Measurements from ENCODE around the gene SNED1.

The SNED1 gene

DNA sequence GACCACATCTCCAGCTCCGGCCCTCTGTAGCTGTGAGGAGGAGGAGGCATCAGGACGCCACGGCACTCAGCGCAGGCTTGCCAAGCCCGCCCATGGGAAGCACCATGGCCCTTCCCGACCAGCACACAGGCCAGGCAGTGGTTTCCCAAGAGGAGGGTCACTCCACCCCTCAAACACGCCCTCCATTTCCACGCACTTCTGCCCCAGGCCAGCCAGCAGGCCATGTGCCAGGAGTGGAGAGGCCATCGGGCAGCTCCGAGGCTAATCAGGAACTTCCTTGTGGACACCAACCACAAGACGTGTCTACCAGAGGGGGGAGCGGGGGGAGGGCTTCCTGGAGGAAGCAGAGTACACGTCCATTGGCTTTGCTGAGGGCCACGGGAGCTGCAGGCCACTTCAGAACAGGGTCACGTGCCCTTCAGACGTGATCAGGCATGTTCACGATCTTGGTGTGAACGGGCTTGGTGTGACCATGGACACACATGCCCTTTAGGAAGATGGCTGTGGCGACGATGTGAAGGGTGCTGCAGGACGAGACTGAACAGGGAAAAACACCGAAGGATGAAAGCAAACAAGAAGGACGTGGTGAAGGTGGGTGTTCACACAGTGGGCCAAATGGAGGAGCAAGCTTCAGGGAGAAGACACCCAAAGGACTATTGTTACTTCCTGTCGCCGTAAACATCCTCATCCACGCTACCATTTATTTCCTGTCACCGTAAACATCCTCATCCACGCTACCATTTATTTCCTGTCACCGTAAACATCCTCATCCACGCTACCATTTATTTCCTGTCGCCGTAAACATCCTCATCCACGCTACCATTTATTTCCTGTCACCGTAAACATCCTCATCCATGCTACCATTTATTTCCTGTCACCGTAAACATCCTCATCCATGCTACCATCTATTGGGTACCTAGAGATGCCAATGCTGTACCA lies 110.1 kb downstream of the SNED1 start:
- no peak for DNase-seq (ENCODE audit: low read depth in 3 of 3)

DNA sequence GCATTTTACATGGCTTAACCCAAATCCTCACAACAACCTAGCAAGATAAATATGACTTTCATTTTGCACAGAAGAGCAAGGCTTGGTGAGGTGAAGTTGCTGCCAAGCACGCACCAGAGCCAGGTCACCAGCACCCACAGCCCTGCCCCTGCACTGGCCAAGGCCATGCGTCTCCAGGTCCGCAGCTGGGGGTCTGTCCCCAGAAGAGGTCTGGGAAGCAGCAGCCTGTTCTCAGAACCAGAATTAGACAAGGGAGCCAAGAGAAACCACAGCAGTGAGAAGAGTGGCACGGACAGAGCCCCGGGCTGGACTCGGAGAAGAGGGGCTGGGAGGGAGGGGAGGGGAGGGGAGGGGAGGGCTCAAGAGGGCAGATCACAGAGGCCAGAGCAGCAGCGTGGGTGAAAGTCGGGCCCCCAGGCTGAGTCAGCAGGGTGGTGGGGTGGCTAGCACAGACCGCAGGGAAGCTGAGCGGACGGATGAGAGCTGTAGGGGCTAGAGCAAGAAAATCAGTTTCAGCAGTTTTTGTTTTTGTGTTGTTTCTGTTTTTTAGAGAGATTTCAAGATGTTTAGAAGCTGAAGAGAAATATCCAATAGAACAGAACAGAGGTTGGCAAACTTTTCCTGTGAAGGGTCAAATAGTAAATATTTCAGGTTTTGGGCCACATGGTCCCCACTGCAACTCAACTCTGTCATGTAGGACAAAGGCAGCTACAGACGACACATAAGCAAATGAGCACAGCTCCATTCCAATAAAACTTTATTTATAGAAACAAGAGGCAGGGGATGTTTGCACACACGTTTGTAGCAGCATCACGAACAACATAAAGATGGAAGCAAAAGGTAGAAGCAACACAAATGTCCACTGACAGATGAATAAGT lies 111.0 kb downstream of the SNED1 start:
- no peak for DNase-seq (ENCODE audit: low read depth in 3 of 3)

DNA sequence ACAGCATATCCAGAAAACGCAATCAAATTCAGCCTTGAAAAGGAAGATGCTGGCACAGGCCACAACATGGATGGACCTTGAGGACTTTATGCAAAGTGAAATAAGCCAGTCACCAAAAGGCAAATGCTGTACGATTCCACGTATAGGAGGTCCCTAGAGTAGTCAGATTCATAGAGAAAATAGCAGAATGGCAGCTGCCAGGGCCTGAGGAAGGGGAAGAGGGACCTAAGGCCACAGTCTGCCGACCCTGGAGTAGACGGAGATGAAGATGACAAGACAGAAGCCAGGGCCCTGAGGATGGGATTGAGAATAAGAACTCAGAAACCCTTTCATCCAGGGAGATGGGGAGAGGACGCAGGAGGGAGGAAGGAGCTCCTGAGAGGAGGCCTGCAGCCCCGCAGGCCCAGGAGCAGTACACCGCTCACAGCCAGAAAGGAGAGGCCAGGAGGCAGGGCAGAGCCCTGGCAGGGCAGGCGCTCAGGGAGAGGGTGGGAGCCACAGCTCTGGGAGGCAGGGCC lies 111.7 kb downstream of the SNED1 start:
- no peak for DNase-seq (ENCODE audit: low read depth in 3 of 3)

DNA sequence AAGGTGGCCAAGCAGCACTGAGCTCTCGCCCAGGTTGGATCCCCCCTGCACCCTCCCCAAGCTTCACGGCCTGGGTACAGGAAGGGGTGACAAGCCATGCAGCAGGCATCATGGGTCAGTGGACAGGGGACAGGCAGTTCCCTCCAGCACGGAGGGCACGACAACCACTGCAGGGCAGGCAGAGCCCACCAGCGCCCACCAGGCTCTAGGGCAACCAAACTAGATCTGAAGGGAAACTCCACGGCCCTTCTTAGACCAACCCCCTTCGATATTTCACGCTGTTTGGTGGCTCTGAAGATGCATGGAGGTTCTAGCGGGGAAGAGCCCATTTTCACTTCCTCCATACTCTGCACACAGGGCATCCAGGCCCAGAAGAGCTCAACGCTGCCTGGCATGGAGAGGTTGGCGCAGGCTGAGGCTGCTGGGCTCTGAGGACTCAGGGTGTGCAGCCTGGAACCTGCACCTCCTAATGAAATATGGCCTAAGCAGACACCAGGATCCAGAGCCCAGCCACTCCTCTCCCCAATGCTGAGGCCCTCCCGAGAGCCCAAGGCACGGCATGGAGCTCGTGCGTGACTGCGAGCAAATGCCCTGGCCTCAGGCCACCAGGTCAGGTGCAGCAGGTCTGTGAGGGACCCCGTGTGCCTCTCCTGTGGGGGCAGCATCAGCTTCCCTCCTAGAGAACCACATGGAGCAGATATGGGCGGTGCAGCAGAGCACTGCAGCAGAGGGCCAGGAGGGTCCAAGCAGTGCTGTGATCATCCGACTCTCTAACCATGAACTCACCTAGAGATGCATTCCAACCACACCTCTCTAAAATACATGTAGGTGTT lies 112.4 kb downstream of the SNED1 start:
- DNase-seq (ENCODE audit: low read depth in 3 of 3): no peak

DNA sequence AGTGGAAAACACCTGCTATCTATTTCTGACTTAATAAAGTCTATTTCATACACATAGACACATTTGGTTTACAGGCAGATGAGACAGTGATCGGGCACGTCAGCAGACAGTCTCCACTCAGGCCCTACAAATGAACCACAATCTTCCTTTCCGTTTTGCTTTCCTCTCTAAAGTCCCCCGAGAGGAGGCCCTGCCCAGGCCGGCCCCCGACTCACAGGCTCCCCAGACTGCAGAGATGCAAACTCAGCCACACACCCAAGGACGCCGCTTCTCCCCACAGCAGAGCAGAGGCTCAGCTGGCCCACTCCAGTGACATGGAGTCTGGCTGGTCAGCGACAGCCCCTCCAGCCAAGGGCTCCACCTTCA lies 113.0 kb downstream of the SNED1 start:
- no peak for DNase-seq (ENCODE audit: low read depth in 3 of 3)

DNA sequence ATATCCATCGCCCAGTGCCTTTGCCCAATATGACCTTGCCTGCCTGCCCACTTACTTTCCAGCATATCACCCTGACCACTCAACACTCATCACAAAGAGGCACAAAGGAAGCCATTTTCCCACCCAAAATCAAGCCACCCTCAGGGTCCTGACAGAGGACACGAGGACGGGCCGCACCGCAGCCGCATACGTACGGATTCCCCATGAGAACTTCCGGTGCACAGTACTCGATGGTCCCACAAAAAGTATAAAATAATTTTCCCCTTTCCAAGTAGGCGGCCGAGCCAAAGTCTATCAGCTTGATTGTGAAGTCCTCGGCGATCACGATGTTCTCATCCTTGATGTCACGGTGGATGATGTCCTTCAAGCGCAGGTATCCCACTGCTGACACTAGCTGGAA lies 113.6 kb downstream of the SNED1 start:
- DNase-seq (ENCODE audit: low read depth in 3 of 3): no peak

DNA sequence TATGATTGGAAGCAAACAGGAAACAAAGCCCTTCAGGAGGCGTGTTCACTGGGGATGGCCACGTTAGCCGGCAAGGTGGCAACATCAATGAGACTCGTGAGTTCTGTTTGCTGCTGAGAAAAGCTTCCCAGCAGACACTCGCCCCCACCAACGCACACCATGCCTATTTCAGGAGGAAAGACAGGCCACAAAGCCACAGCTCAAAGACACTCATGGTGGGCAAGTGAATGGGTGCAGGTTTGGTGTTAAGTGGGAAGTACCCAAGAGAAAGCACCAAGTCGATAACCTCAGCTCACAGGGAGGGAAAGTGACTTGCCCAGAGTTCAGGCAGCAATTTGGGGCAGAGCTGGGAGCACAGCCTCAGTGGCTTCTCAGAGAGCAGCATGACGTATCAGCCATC lies 114.2 kb downstream of the SNED1 start:
- DNase-seq (ENCODE audit: low read depth in 3 of 3): no peak

DNA sequence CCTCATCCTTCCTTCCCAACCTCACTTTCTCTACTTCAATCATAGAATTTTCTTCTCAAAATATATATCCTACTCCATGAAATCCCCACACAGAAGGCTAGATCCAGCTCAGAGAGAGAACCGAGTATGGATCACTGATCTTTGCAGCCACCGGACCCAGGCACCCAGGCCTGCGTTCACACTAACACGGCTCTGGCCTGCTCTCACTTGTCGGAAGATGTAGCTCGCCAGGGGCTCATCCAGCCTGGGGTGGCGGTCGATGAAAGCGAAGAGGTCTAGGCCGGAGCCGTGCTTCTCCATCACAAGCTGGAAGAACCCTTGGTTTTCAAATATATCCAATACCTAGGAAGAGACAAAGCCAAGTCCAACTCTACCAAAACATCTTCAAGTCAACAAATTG lies 116.4 kb downstream of the SNED1 start:
- DNase-seq (ENCODE audit: low read depth in 3 of 3): no peak

DNA sequence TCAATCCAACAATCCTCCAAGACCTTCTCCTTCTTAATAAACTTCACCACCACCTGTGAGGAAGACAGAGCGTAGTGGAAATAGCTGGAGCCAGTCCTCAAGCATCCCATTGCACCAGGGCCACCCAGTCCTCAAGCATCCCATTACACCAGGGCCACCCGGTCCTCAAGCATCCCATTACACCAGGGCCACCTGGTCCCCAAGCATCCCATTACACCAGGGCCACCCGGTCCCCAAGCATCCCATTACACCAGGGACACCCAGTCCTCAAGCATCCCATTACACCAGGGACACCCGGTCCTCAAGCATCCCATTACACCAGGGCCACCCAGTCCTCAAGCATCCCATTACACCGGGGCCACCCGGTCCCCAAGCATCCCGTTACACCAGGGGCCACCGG lies 116.9 kb downstream of the SNED1 start:
- DNase-seq (ENCODE audit: low read depth in 3 of 3): no peak

DNA sequence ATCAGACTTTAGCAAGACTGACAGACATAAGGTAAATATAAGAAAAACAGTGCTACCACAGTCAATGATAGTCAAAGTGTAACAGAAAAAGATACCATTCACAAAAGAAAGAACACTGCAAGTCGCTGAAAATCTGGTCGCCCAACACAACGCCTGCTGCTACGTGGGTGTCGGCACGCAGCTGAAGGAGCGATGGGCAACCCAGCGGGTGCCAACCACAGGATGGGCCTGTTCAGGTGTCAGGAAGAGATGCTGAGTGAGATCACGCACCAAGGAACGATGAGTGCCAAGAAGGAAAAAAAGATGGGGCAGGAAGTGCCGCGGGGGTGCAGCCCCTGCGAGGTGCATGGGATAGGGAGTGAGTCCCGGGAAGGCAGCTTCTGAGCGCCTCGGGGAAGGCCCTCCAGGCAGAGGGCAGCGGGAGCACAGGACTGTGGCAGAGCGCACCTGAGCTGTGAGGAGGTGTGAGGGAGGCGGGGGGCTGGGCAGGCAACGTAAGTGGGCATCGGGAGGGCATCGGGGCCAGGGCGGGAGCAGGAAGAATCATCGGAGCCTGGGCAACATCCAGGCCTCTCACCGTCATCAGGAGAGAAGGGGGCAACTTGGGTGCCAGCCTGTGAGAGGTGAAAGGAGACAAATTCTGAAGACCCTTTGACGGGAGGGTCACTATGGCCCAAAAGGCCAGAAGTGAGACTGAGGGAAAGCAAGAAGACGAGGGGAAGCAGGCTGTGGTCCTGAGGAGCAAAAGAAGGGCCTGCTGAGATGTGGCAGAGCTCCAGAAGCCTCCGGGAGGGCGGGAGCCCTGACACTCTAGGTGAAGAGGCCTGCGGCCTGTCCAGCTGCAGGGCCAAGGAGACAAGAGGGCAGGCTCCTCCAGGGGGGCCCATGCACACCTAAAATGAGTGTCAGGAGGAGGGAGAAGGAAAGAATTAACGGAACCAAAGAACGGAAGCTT lies 118.5 kb downstream of the SNED1 start:
- DNase-seq (ENCODE audit: low read depth in 3 of 3): no peak

DNA sequence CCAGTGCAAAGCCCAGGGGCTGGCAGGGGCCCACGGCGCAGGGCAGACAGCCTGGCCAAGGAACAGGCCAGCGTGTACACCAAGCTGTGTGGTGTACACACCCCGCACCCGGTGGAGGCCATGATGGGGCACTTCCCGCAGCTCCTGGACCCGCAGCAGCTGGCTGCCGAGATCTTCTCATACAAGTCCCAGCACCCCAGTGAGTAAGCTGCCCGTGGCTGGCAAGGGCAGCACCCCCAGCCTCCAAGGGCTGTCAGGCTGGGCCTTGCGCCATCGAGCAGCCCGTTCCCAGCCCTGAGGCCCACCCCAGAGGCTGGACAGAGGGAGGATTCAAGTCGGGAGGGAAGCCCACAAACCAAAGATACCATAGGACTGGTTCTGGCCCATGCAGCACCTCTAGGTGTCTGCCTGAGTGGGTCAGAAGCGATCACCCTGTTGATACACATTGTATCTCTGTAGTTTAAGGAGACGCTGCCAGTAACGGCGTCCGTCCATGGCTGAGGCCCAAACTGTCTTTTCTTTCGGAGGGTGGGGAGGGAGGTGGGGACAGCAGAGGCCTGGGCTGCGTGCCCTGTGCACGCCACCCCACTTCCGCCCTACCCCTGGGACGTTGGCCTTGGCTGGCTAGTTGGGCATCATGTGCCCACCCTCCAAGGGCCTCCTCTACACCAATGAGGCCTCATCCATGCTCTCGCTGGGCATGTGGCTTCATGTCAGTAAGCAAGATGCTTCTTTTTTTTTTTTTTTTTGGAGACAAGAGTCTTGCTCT lies 120.5 kb downstream of the SNED1 start:
- no peak for DNase-seq (ENCODE audit: low read depth in 3 of 3)

DNA sequence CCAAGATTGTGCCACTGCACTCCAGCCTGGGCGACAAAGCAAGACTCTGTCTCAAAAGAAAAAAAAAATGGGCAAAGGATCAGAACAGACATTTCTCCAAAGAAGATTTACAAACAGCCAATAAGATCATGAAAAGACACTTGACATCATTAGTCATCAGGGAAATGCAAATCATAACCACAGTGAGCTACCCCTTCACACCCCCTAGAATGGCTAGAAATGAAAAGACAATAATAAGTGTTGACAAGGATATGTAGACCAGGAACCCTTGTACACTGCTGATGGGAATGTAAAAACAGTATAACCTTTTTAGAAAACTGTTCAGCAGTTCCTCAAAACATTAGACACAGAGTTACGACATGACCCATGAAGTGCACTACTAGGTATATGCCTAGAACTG lies 122.0 kb downstream of the SNED1 start:
- DNase-seq (ENCODE audit: low read depth in 3 of 3): no peak

DNA sequence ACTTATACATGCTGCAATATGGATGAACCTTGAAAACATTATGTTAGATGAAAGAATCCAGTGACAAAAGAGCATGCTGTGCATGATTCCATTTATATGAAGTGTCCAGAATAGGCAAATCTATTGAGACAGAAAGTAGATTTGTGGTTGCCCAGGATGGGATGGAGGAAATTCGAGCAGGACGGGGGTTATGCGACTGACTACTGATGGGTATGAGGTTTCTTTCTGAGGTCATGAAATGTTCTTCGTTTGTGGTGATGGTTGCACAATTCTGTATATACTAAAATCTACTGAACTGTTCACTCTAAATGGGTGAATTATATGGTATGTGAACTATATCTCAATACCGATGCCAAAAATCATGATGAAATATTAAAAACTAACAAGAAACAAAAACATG lies 122.6 kb downstream of the SNED1 start:
- no peak for DNase-seq (ENCODE audit: low read depth in 3 of 3)

DNA sequence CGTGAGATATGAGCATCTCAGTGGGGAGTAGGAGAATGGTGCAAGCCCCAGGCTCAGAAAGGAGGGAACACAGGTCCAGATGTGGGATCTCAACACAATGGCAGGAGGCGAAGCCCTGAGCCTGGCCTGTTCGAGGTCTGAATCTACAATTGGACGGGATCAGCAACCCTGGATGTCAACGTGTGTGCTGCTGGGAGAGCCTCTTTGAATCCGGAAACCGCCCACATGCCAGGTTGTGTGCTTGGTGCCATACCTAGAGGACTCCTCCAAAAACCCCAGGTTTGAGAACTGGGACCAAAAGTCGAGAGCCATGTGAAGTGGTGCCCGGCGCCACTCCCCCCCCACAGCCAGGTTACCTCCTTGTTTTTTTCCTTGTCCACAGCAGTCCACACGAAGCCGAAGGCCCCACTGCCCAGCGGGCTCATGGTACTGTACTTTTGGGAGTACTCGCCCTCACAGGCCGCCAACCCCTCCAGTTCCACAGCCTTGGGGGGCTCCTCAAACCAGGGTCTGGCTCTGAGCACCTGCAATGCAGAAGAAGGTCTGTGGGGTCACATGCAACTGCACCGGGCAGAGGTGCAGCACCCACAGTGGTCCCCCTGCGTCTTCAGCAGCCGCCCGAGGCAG lies 124.1 kb downstream of the SNED1 start:
- no peak for DNase-seq (ENCODE audit: low read depth in 3 of 3)

DNA sequence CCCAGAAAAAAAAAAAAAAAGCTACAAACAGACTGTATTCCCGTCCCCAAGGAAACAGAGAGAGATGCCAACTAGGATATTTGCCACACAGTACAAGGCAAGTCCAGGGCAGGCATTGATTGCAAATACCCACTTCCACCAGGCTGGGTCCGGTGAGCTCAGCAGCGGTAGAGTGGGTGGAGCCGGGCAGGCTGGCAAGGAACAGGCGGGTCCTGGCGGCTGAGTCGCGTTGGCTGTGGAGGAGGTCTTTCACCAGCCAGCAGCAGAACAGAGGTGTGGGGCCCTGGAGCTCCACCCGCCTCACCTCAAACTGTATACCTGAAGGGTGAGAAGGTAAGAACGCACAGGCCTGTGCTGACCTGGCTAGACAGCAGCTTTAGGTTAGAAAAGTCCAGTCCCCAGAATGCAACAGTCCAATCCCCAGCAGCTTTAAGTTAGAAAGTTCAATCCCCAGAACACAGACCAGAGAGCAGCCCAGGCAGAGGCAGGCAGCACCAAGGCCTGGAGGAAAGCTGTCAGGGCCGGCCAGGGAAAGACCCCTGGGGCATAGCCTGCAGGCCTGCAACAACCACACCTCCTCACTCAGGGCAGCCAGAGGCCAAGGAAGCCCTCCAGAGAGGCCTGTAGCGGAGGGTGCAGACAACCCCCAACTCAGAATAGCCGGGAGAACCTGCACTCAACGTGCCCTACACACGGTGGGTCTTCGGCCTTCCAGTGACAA lies 125.6 kb downstream of the SNED1 start:
- DNase-seq (ENCODE audit: low read depth in 3 of 3): peak in 1 of 3 experiments; percentile 25

DNA sequence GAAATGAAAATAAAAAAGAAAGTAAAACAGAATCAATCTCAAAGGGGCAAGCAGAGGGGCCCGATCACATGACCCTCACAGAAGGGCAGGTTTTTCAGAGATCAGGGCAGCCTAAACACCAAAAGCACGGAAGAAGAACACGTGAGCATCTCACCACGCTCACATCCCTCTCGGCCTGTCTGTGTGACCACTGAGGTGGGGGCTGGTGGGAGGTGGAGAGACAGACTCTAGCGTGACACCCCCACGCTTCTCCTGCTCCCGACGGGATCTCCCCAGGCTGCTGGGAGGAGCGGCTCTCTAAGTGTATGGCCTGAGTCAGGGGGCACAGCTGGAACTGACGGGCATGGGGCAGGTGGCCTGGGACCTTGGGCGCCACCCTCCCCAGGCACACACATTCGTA lies 127.2 kb downstream of the SNED1 start:
- DNase-seq (ENCODE audit: low read depth in 3 of 3): no peak

DNA sequence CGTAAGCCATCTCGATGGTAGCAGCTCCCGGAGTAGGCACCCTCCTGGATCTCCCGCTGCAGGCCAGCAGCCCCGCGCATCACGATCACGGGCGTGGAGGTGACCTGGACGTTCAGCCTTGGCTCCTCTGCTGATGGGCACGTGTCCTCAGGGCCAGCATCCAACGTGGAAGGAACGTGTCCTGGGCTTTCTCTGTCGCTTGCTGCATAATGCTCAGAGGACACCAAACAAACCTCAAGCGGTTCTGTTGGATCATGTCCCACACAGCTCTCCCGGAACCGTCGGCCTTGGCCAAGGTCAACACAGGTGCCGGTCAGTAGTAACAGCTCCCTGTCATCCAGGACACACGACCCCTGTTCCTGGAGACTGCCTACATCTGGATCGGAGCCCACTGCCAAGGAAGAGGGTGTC lies 127.8 kb downstream of the SNED1 start:
- no peak for DNase-seq (ENCODE audit: low read depth in 3 of 3)

DNA sequence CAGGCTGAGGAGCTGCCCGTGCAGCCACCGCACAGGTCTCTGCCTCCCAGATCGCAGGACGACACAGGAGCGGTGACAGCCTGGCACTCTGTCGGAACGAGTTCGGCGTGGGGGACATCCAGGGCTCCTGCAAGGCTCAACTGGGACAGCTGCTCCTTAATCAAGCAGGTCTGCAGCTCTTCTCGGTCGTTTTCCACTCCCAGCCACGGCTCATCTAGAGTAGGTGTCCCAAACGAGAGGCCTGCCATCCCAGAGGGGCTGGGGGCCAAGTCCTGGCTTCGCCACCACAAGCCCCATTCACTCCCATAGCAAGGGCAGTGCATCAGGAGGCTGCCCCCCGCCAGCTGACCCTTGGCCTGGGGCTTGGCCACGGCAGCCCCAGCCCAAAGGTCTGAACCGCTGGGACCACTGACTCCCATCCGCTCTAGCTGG lies 128.4 kb downstream of the SNED1 start:
- DNase-seq (ENCODE audit: low read depth in 3 of 3): no peak

DNA sequence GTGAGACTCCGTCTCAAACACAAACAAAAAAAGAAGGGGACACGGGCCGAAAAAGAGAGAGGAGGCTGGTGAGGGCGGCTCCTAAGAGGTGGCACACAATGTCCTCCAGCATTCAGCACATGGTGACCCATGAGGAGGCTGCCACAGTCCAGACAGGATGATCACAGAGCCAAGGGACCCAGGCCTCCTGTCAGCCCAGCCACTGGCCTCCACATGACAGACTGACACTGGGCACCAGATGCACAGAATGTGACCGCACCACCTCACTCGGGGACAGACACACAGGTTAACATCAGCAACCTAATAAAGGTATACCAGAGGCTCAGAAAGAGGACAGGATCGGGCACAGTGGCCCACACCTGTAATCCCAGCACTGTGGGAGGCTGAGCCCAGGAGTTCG lies 129.8 kb downstream of the SNED1 start:
- no peak for DNase-seq (ENCODE audit: low read depth in 3 of 3)

Data from stimulated activated CD4-positive, alpha-beta T cell treated with anti-CD3 and anti-CD28 coated beads, TNF-alpha, amount 100 ng/mL, for 4 hours (primary cell).